GM23248 (cell line): ENCODE results near the gene FOSL2. TPM values are rescaled to one million over a fixed set of nuclear protein-coding genes. Genes with fewer than 3 reads are reported as not detected.

Experiments used
- DNase-seq: peaks from one replicate; pipeline ENCODE4 v3.0.0-alpha.2; 2015
- H2AFZ ChIP-seq: fragments of 200-600 bp; sonication (generic); 2 replicates; pipeline ENCODE4 v1.6.1; 2016; ENCODE audit warnings: antibody characterized with exemption
- H3F3A ChIP-seq: fragments of 200-600 bp; sonication (generic); 2 replicates; pipeline ENCODE4 v1.6.1; 2016; ENCODE audit warnings: mild to moderate bottlenecking, antibody characterized with exemption, mixed run types; ENCODE audit not compliant: insufficient read depth
- H3K27ac ChIP-seq: fragments of 200-600 bp; sonication (generic); 2 replicates; pipeline ENCODE4 v1.5.1; 2016; ENCODE audit warnings: mild to moderate bottlenecking
- H3K27me3 ChIP-seq: fragments of 200-600 bp; sonication (generic); replicated peaks from 2 replicates; pipeline ENCODE4 v1.6.1; 2016; ENCODE audit warnings: mild to moderate bottlenecking; ENCODE audit not compliant: insufficient read depth
- H3K36me3 ChIP-seq: fragments of 200-600 bp; sonication (generic); 2 replicates; pipeline ENCODE4 v1.6.1; 2016; ENCODE audit warnings: low read depth, mild to moderate bottlenecking
- H3K4me1 ChIP-seq: fragments of 200-600 bp; sonication (generic); 2 replicates; pipeline ENCODE4 v1.6.1; 2016; ENCODE audit warnings: mild to moderate bottlenecking; ENCODE audit not compliant: insufficient read depth
- H3K4me2 ChIP-seq: fragments of 200-600 bp; sonication (generic); one replicate; pipeline ENCODE4 v1.6.1; 2016; ENCODE audit warnings: mild to moderate bottlenecking; ENCODE audit not compliant: unreplicated experiment
- H3K4me3 ChIP-seq: fragments of 200-600 bp; sonication (generic); 2 replicates; pipeline ENCODE4 v1.5.1; 2016; ENCODE audit warnings: mild to moderate bottlenecking
- H3K79me2 ChIP-seq: fragments of 200-600 bp; sonication (generic); 2 replicates; pipeline ENCODE4 v1.6.1; 2016; ENCODE audit warnings: mild to moderate bottlenecking; ENCODE audit not compliant: insufficient read depth
- H3K9ac ChIP-seq: fragments of 200-600 bp; sonication (generic); 2 replicates; pipeline ENCODE4 v1.6.1; 2016; ENCODE audit warnings: mild to moderate bottlenecking
- H3K9me2 ChIP-seq: fragments of 200-600 bp; sonication (generic); 2 replicates; pipeline ENCODE4 v1.6.1; 2016; ENCODE audit warnings: mixed run types, mild to moderate bottlenecking, moderate library complexity; ENCODE audit not compliant: insufficient read depth
- H3K9me3 ChIP-seq: fragments of 200-600 bp; sonication (generic); one replicate; pipeline ENCODE4 v1.6.1; 2017; ENCODE audit warnings: low read depth
- H4K20me1 ChIP-seq: fragments of 200-600 bp; sonication (generic); 2 replicates; pipeline ENCODE4 v1.6.0; 2016; ENCODE audit not compliant: insufficient read depth
- EZH2 ChIP-seq: fragments of 200-600 bp; sonication (generic); IDR thresholded peaks from 2 replicates; pipeline ENCODE4 v1.6.1; 2018; ENCODE audit warnings: antibody characterized with exemption, mild to moderate bottlenecking; ENCODE audit not compliant: insufficient read depth, poor library complexity, severe bottlenecking
- EZH2phosphoT487 ChIP-seq: fragments of 200-600 bp; sonication (generic); IDR thresholded peaks from 2 replicates; pipeline ENCODE4 v1.6.1; 2018; ENCODE audit warnings: antibody characterized with exemption, moderate library complexity, mild to moderate bottlenecking, low read depth; ENCODE audit not compliant: insufficient read depth
- WGBS, 2 experiments: methylation state at CpG; one replicate each; pipeline ENCODE4 v1.1.6; 2015 to 2017; ENCODE audit warnings: low lambda C conversion rate in 2 of 2, low coverage in 1 of 2; ENCODE audit errors: missing lambda C conversion rate in 2 of 2; 5-methylcytosine and 5-hydroxymethylcytosine counted together
- in situ Hi-C: fragments of 300-500 bp; cut with MboI; formaldehyde crosslinking; loops from 2 replicates; pipeline ENCODE4 v1.15.0; 2020
- polyA plus RNA-seq: library from polyadenylated mRNA; unstranded; fragments of >200 nt; fragmentation: Nextera tagmentation; extraction: Ambion mirVana; gene quantifications from 2 replicates; pipeline ENCODE4 v1.2.1, GENCODE V29; 2016
- total RNA-seq: library from RNA; depleted of rRNA; stranded (reverse); fragments of >200 nt; shearing (Covaris generic); gene quantifications from 2 replicates; pipeline ENCODE4 v1.2.3, GENCODE V29; 2014

The FOSL2 gene
- total and polyA plus RNA-seq, 2 experiments from 2014 or later = 42.4 to 78.0 TPM

DNA sequence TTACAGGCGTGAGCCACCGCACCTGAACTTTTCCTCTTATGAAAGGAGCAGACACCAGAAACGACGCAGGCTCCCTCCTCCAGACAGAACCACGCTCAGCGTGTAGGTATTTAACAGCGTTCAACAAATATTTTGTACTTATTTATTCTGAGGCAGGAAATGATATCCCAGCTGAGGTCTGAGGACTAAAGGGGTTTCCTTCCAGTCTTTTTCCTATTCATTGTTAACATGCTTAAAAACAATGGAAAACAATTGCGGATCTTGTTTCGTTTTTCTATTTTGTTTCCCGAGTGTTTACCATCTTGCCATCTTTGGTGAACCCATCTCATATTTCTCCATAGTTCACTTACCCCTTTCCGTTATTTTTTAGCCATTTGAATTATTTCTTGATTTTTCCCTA, 43.7 kb upstream of the FOSL2 start:
- H3K79me2 ChIP-seq = no peaks in the 10 kb centered on the region
- H3K27me3 ChIP-seq = no peaks in the 10 kb centered on the region
- in situ Hi-C loops = no loop called here
- H3K9ac ChIP-seq = no peak overlapping the region
- WGBS, 2 experiments = 94 to 96% methylated on average over 11 of the region's 11 CpGs
- no peak overlapping the region for H3K4me3 ChIP-seq
- no peak overlapping the region for H3K27ac ChIP-seq
- H3K4me2 ChIP-seq = no peak overlapping the region
- no peak overlapping the region for H2AFZ ChIP-seq
- no peaks in the 10 kb centered on the region for H3F3A ChIP-seq
- no peaks in the 10 kb centered on the region for H3K4me1 ChIP-seq
- H3K9me3 ChIP-seq = no peaks in the 10 kb centered on the region
- no peak for TF ChIP-seq EZH2
- no peak for TF ChIP-seq EZH2phosphoT487
- H4K20me1 ChIP-seq = no peaks in the 10 kb centered on the region
- H3K36me3 ChIP-seq = no peaks in the 10 kb centered on the region
- no peaks in the 10 kb centered on the region for H3K9me2 ChIP-seq
- DNase-seq = no peak

DNA sequence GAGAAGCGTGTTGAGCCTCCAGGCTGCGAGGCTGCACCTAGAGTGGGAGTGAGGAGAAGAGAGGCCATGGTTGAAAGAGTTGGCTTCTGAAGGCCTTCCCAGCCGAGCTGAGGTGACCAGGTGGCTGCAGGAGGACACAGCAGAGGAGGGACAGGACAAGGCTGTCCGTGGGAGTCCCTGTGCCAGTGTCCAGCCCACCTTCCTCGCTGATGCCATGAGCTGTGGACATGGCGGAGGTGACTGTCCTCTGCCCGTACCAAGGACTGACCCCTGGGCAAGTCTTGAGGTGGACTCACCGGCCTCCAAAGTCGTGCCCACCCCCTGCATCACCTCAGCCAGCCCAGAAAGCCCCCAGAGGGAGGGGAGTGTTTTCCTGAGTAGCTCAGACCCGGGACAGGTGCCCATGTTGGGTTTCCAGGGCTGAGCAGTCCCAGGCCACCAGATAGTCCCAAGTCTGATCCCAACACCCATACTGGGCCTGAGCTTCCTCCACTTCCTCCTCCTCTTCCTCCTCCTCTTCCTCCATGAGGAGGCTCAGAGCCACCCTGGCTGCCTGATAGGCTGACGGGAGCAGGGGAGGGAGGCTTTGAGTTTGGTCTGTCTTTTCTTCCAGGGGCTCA, 43.0 kb upstream of the FOSL2 start:
- Histone ChIP-seq H3K27me3 (no peaks in the 10 kb centered on the region), H4K20me1 (no peaks in the 10 kb centered on the region), H3K9ac (no peak overlapping the region), H3K79me2 (no peaks in the 10 kb centered on the region), H3F3A (no peaks in the 10 kb centered on the region), H3K4me2 (no peak overlapping the region), H3K36me3 (no peaks in the 10 kb centered on the region), H3K4me1 (no peaks in the 10 kb centered on the region), H3K4me3 (no peak overlapping the region), H3K27ac (no peak overlapping the region), H3K9me3 (no peaks in the 10 kb centered on the region), H2AFZ (no peak overlapping the region), H3K9me2 (no peaks in the 10 kb centered on the region)
- WGBS, 2 experiments = 84 to 92% methylated on average over 7 to 11 of the region's 11 CpGs
- no peak for DNase-seq
- TF ChIP-seq EZH2phosphoT487 = no peak
- no peak for TF ChIP-seq EZH2
- in situ Hi-C loops = no loop called here

DNA sequence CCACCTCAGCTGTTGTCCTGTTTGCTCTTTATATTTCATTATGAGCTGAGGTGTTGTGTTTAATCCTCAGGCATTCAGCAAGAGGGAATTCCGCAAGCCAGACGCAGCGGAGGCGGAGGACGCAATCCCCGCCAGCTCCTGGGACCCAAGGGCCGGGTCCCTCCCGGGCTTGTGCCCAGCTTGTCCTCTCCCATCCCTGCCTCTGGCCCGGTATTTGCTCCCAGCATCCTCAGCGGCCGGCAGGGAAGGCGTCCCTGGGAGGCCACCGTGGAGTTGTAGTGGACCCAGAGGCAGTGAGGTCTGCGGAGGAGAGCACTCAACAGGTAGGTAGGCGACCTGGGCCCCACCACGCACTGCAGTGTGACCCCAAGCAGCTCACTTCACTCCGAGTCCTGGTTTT, 42.5 kb upstream of the FOSL2 start:
- Histone ChIP-seq H3K4me3 (no peak overlapping the region), H3K27me3 (no peaks in the 10 kb centered on the region), H3K36me3 (no peaks in the 10 kb centered on the region), H3K27ac (no peak overlapping the region), H3K9me3 (no peaks in the 10 kb centered on the region), H3K9me2 (no peaks in the 10 kb centered on the region), H3F3A (no peaks in the 10 kb centered on the region), H3K79me2 (no peaks in the 10 kb centered on the region), H3K4me1 (no peaks in the 10 kb centered on the region), H2AFZ (no peak overlapping the region), H3K9ac (no peak overlapping the region), H4K20me1 (no peaks in the 10 kb centered on the region), H3K4me2 (no peak overlapping the region)
- no peak for DNase-seq
- in situ Hi-C loops = no loop called here
- WGBS, 2 experiments = 95% methylated on average over 17 of the region's 17 CpGs
- TF ChIP-seq EZH2 = no peak
- TF ChIP-seq EZH2phosphoT487 = no peak

DNA sequence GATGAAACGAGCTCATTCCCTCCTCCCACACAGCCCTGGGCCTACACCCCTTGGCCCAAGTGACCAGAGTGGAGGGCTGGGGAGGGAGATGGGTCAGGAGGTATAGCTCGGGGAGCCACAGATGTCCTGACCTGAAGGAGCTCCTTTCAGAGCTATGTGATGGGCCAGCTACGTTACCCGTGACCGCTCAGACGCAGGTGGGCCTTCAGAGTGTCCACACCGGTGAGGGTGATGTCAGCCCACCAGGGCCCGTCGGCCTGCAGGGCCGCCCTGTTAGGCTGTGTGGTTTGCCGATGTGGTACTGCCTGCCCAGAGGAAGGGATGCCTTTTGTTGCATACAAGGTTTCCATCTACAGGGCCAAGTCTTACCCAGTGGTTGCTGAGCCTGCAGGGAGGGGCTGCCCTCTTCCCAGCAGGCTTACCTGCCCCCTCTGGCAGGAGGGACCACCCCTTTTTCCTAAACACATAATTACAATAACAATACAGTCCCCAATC, 41.8 kb upstream of the FOSL2 start:
- peaks cover 6% of the 10 kb centered on the region; the same call in 1 of the 2 replicates for H3K4me1 ChIP-seq
- no peak for DNase-seq
- WGBS, 2 experiments = 94 to 97% methylated on average over 8 to 11 of the region's 11 CpGs

More for the DNA sequence above, 41.8 kb upstream of the FOSL2 start:
- Histone ChIP-seq H2AFZ (no peak overlapping the region), H3K4me2 (no peak overlapping the region), H3K27me3 (no peaks in the 10 kb centered on the region), H3K9ac (no peak overlapping the region), H3K9me2 (no peaks in the 10 kb centered on the region), H4K20me1 (no peaks in the 10 kb centered on the region), H3K9me3 (no peaks in the 10 kb centered on the region), H3K36me3 (no peaks in the 10 kb centered on the region), H3K27ac (no peak overlapping the region), H3F3A (no peaks in the 10 kb centered on the region), H3K79me2 (no peaks in the 10 kb centered on the region), H3K4me3 (no peak overlapping the region)
- no peak for TF ChIP-seq EZH2phosphoT487
- no peak for TF ChIP-seq EZH2
- in situ Hi-C loops = no loop called here
